Gastrocnemius medialis (tissue), 4 donors: Measurements from ENCODE around the gene ARHGEF10L.

Source experiments
- POLR2A ChIP-seq, 2 donors: fragments of 450-650 bp; IDR thresholded peaks; one replicate each; pipeline ENCODE4 v1.6.1; 2017; ENCODE audit warnings: antibody characterized with exemption in 2 of 2, mild to moderate bottlenecking in 2 of 2, moderate library complexity in 2 of 2
- TF ChIP-seq, protein P1 (sequence below), 5 experiments: fragments of 450-650 bp in 3 of 5; fragments of 200-600 bp in 2 of 5; sonication (generic) in 2 of 5; IDR thresholded peaks in 4 of 5; conservative IDR thresholded peaks in 1 of 5; 1 replicate in 4 of 5; 2 replicates in 1 of 5; pipeline ENCODE4 v1.5.1; 2016 to 2019; ENCODE audit warnings: antibody characterized with exemption in 5 of 5, mild to moderate bottlenecking in 3 of 5, moderate library complexity in 3 of 5

DNA sequence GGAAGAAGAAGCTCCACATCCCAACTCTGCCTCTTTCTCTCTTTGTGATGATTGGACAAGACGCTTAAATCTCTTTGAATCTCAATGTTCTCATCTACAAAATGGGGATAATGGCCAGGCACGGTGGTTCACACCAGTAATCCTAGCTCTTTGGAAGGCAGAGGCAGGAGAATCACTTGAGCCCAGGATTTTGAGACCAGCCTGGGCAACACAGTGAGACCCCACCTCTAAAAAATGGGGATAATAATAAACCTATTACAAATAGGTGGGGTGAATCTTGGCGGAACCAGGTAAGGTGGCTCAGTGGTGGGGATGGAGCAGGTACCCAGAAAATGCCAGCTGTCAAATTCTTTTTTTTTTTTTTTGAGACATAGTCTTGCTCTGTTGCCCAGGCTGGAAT is 29.4 kb upstream of the ARHGEF10L start:
- TF ChIP-seq, protein P1, sequence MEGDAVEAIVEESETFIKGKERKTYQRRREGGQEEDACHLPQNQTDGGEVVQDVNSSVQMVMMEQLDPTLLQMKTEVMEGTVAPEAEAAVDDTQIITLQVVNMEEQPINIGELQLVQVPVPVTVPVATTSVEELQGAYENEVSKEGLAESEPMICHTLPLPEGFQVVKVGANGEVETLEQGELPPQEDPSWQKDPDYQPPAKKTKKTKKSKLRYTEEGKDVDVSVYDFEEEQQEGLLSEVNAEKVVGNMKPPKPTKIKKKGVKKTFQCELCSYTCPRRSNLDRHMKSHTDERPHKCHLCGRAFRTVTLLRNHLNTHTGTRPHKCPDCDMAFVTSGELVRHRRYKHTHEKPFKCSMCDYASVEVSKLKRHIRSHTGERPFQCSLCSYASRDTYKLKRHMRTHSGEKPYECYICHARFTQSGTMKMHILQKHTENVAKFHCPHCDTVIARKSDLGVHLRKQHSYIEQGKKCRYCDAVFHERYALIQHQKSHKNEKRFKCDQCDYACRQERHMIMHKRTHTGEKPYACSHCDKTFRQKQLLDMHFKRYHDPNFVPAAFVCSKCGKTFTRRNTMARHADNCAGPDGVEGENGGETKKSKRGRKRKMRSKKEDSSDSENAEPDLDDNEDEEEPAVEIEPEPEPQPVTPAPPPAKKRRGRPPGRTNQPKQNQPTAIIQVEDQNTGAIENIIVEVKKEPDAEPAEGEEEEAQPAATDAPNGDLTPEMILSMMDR (IDR thresholded peaks at IDR 0.05 in 4 of 5, conservative IDR thresholded peaks at IDR 0.05 in 1 of 5), result no peak
- no peak for TF ChIP-seq POLR2A (IDR thresholded peaks at IDR 0.05)
